Lower leg skin (tissue), 4 donors: ENCODE data around the gene COL4A2. TPM values are rescaled to one million over a fixed set of nuclear protein-coding genes. Genes with fewer than 3 reads are reported as not detected.

ENCODE experiments used
- DNase-seq, 2 donors: peaks; one replicate each; pipeline ENCODE4 v3.0.0-alpha.2; 2019; ENCODE audit warnings: low spot score in 2 of 2
- H3K4me3 ChIP-seq: fragments of 200-600 bp; sonication (generic); 2 replicates; pipeline ENCODE4 v1.5.1; 2017; ENCODE audit warnings: mild to moderate bottlenecking, low read depth; ENCODE audit not compliant: poor library complexity, severe bottlenecking
- CTCF ChIP-seq, 3 donors: fragments of 450-650 bp; IDR thresholded peaks; one replicate each; pipeline ENCODE4 v1.5.1; 2016; ENCODE audit warnings: antibody characterized with exemption in 3 of 3, mild to moderate bottlenecking in 3 of 3, moderate library complexity in 2 of 3
- POLR2A ChIP-seq, 2 donors: fragments of 450-650 bp; IDR thresholded peaks; one replicate each; pipeline ENCODE4 v1.6.1; 2016 to 2017; ENCODE audit warnings: antibody characterized with exemption in 2 of 2, mild to moderate bottlenecking in 1 of 2, moderate library complexity in 1 of 2
- WGBS, 2 donors: methylation state at CpG; one replicate each; pipeline ENCODE4 v1.1.5; 2018; 5-methylcytosine and 5-hydroxymethylcytosine counted together
- intact Hi-C: fragments of 100-400 bp; cut with DNase I; formaldehyde crosslinking; loops from one replicate; pipeline ENCODE4 v1.15.0; 2023; ENCODE audit warnings: low total_unique reads
- total RNA-seq, 4 donors: library from RNA; depleted of rRNA; stranded (reverse); fragments of >200 nt; gene quantifications; one replicate each; pipeline ENCODE4 v1.1.0, GENCODE V29; 2016

COL4A2 gene
- total RNA-seq, 4 donors from 2014 or later, result 40.8 to 119 (median 58.9) TPM

GRCh38 chr13:110289661-110290060 is 17.4 kb upstream of the COL4A2 start:
- peak in 1 of 2 donors; percentile 39 for DNase-seq
- no peak overlapping the region for H3K4me3 ChIP-seq
- intact Hi-C loops, result no loop called here
- no peak for TF ChIP-seq CTCF (IDR thresholded peaks at IDR 0.05)
- TF ChIP-seq POLR2A (IDR thresholded peaks at IDR 0.05), result no peak
- WGBS, 2 donors, result 91 to 96% methylated on average over 11 of the region's 11 CpGs

GRCh38 chr13:110290153-110290552 is 16.9 kb upstream of the COL4A2 start:
- DNase-seq, result peak in 1 of 2 donors; percentile 12
- WGBS, 2 donors, result 87 to 92% methylated on average over 10 of the region's 10 CpGs
- intact Hi-C loops, result no loop called here
- H3K4me3 ChIP-seq, result no peak overlapping the region
- no peak for TF ChIP-seq CTCF (IDR thresholded peaks at IDR 0.05)
- TF ChIP-seq POLR2A (IDR thresholded peaks at IDR 0.05), result no peak

GRCh38 chr13:110290826-110291225 is 16.3 kb upstream of the COL4A2 start:
- H3K4me3 ChIP-seq, result no peak overlapping the region
- intact Hi-C loops, result no loop called here
- WGBS, 2 donors, result 77 to 80% methylated on average over 15 of the region's 15 CpGs
- peak in 1 of 2 donors; percentile 80 for DNase-seq
- TF ChIP-seq POLR2A (IDR thresholded peaks at IDR 0.05), result no peak
- no peak for TF ChIP-seq CTCF (IDR thresholded peaks at IDR 0.05)

GRCh38 chr13:110291286-110291685 is 15.8 kb upstream of the COL4A2 start:
- TF ChIP-seq CTCF (IDR thresholded peaks at IDR 0.05) (no peak), POLR2A (IDR thresholded peaks at IDR 0.05) (no peak)
- no peak overlapping the region for H3K4me3 ChIP-seq
- intact Hi-C loops, result no loop called here
- DNase-seq, result peak in 1 of 2 donors; percentile 40
- WGBS, 2 donors, result 93 to 94% methylated on average over 9 of the region's 9 CpGs

- intact Hi-C loops, result no loop called here
- no peak overlapping the region for H3K4me3 ChIP-seq
- peak in 1 of 2 donors; percentile 58 for DNase-seq
- 88 to 93% methylated on average over 7 of the region's 7 CpGs for WGBS, 2 donors
- TF ChIP-seq POLR2A (IDR thresholded peaks at IDR 0.05) (no peak), CTCF (IDR thresholded peaks at IDR 0.05) (no peak)
These were observed 14.0 kb upstream of the COL4A2 start for GRCh38 chr13:110293037-110293436.

- no peak for TF ChIP-seq CTCF (IDR thresholded peaks at IDR 0.05)
- no peak for TF ChIP-seq POLR2A (IDR thresholded peaks at IDR 0.05)
- 63 to 67% methylated on average over 3 of the region's 3 CpGs for WGBS, 2 donors
These were observed 13.4 kb upstream of the COL4A2 start for GRCh38 chr13:110293649-110294048.

More at GRCh38 chr13:110293649-110294048, 13.4 kb upstream of the COL4A2 start:
- no peak overlapping the region for H3K4me3 ChIP-seq
- intact Hi-C loops, result no loop called here
- DNase-seq, result no peak
